ENCODE measurements around the gene RANBP10. TPM values are rescaled to one million over a fixed set of nuclear protein-coding genes. Genes with fewer than 3 reads are reported as not detected.
A peak's percentile ranks its signal among the peaks of the same experiment; 100 is the strongest.

RANBP10 gene
- total RNA-seq, 1 experiment from 2014 or later: 15.6 TPM

DNA sequence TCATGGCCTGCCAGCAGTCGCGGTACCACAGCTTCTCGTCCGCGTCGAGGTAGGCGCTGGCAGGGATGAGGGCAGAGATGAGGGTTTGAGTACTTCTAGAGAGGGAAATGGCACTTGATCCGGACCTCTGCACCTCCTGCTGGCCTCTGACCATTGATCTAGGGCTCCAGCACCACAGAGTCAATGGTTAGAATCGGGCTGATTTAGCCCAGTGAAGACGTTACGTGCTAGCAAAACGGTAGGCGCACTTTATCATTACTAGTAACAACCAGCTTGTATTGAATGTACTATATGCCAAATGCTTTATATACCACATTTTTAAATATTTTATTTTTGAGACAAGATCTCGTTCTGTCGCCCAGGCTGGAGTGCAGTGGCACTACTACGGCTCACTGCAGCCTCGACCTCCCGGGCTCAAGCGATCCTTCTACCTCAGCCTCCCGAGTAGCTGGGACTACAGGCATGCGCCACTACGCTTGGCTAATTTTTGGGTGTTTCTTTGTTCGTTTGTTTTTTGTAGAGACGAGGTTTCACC, 855 bp upstream of the RANBP10 start:
- H3K4me2 ChIP-seq (ENCODE audit: insufficient read depth, insufficient read length, low read length): peak overlapping the region; percentile 88
- no peak overlapping the region for H3K56ac ChIP-seq (ENCODE audit: insufficient read length, low read depth, low read length)
- peaks cover 7% of the 10 kb centered on the region for H3K23me2 ChIP-seq (ENCODE audit: insufficient read length, low read depth, low read length, poor library complexity, severe bottlenecking)
- no peak overlapping the region for H2BK12ac ChIP-seq (ENCODE audit: insufficient read length, low read depth, low read length)
- no peak overlapping the region for H3K14ac ChIP-seq (ENCODE audit: insufficient read depth, low read length)
- Mint-ChIP-seq H3K4me1 (peaks cover 10 to 14% of the 10 kb centered on the region in 2 experiments), H3K9me3 (no peaks in the 10 kb centered on the region), H3K27ac (peak overlapping the region in 2 of 3 experiments; percentile 29 to 99; a peak in 2 of 7 replicates), H3K4me3 (peak overlapping the region; percentile 92 to 94), H3K36me3 (ENCODE audit: insufficient read depth in 1 of 3, low read depth in 3 of 3) (peaks cover 11 to 27% (median 20%) of the 10 kb centered on the region in 3 experiments; a peak in 6 of 7 replicates), H3K27me3 (ENCODE audit: low read depth) (no peaks in the 10 kb centered on the region)
- TF ChIP-seq, protein P1, sequence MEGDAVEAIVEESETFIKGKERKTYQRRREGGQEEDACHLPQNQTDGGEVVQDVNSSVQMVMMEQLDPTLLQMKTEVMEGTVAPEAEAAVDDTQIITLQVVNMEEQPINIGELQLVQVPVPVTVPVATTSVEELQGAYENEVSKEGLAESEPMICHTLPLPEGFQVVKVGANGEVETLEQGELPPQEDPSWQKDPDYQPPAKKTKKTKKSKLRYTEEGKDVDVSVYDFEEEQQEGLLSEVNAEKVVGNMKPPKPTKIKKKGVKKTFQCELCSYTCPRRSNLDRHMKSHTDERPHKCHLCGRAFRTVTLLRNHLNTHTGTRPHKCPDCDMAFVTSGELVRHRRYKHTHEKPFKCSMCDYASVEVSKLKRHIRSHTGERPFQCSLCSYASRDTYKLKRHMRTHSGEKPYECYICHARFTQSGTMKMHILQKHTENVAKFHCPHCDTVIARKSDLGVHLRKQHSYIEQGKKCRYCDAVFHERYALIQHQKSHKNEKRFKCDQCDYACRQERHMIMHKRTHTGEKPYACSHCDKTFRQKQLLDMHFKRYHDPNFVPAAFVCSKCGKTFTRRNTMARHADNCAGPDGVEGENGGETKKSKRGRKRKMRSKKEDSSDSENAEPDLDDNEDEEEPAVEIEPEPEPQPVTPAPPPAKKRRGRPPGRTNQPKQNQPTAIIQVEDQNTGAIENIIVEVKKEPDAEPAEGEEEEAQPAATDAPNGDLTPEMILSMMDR (conservative IDR thresholded peaks at IDR 0.05): 0 out of 3 replicates have a peak, but pooled peaks have one; percentile 19
- 0 out of 2 replicates have a peak, but pooled peaks cover 3% of the 10 kb centered on the region for H3K4me1 ChIP-seq (ENCODE audit: insufficient read depth, low read length)
- H3K79me1 ChIP-seq (ENCODE audit: insufficient read depth, low read depth, low read length, poor library complexity, severe bottlenecking): peaks cover 3% of the 10 kb centered on the region
- peak overlapping the region; percentile 31 for H3K18ac ChIP-seq (ENCODE audit: insufficient read length, low read depth, low read length)
- no peak overlapping the region for H2AK5ac ChIP-seq (ENCODE audit: insufficient read length, low read length)
- no peak overlapping the region for H3T11ph ChIP-seq (ENCODE audit: low read length)
- no peak overlapping the region for H4K5ac ChIP-seq (ENCODE audit: insufficient read length, low read depth, low read length)
- no peak overlapping the region for H3K27ac ChIP-seq (ENCODE audit: insufficient read length, low read depth, low read length)
- no peak overlapping the region for H3K4ac ChIP-seq (ENCODE audit: low read depth, low read length)
- no peaks in the 10 kb centered on the region for H3K27me3 ChIP-seq (ENCODE audit: insufficient read depth, low read length)
- no peak overlapping the region for H2BK120ac ChIP-seq (ENCODE audit: low read depth, low read length, poor library complexity, severe bottlenecking)
- no peak overlapping the region for H2BK5ac ChIP-seq (ENCODE audit: insufficient read length, low read length)
- H4K8ac ChIP-seq (replicated peaks; ENCODE audit: insufficient read length, low read depth, low read length): no peak overlapping the region
- H3K9ac ChIP-seq (ENCODE audit: extremely low read depth, insufficient read length, low read length): peak overlapping the region; percentile 48
- no peak for DNase-seq
- H3K23ac ChIP-seq (ENCODE audit: insufficient read length, low read depth, low read length): no peak overlapping the region
- no peak overlapping the region for H2BK15ac ChIP-seq (ENCODE audit: low read depth, low read length)
- H2AFZ ChIP-seq (ENCODE audit: low read length): no peak overlapping the region
- H3K79me2 ChIP-seq (ENCODE audit: insufficient read depth, low read length): peaks cover 2% of the 10 kb centered on the region; the same call in 1 of the 2 replicates
- H2BK20ac ChIP-seq (ENCODE audit: low read depth, low read length, poor library complexity, severe bottlenecking): no peak overlapping the region
- H4K91ac ChIP-seq (ENCODE audit: insufficient read length, low read depth, low read length): no peak overlapping the region
- WGBS (ENCODE audit: extremely low coverage, insufficient read length, low lambda C conversion rate): no CpG with 5 or more reads among the region's 24 CpGs
- H4K20me1 ChIP-seq (ENCODE audit: control insufficient read depth, insufficient read depth, insufficient read length): no peaks in the 10 kb centered on the region
- no peaks in the 10 kb centered on the region for H3K9me3 ChIP-seq (ENCODE audit: control insufficient read depth, low read depth, low read length)
